ENCODE results near the gene GGACT.
A peak's percentile ranks its signal among the peaks of the same experiment; 100 is the strongest.
"Not testable (repeated sequence)": the region's sequence is repeated elsewhere in the genome, so short reads cannot be mapped to it uniquely, and the experiment has no call there.

The GGACT gene

DNA sequence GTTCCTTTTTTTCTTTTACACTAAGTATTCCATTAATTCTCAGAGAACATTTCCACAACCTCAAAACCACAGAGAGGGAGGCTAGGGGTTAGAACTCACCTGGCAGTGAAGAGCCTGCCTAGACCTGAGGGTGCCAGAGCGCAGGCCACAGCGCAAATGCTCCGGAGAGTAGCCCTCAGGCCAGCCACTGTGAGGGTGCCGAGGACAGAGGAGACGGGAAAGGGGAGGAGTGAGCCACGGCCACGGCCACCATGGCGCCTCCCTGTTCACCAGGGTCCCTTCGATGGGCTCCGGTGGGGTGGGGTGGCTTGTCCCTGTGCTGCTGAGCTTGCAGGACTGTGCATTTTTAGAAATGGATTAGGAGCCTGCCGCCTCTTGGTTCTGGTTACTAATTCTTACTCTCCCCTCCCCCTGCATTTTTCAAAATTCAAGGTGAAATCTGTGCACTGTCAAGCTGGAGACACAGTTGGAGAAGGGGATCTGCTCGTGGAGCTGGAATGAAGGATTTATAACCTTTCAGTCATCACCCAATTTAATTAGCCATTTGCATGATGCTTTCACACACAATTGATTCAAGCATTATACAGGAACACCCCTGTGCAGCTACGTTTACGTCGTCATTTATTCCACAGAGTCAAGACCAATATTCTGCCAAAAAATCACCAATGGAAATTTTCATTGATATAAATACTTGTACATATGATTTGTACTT is 58.8 kb downstream of the GGACT start:
- DNase-seq (ENCODE audit: low spot score), result no peak

- no peak for DNase-seq (ENCODE audit: low spot score)
Measured at GRCh38 chr13:100528820-100529219, 59.8 kb downstream of the GGACT start.

DNA sequence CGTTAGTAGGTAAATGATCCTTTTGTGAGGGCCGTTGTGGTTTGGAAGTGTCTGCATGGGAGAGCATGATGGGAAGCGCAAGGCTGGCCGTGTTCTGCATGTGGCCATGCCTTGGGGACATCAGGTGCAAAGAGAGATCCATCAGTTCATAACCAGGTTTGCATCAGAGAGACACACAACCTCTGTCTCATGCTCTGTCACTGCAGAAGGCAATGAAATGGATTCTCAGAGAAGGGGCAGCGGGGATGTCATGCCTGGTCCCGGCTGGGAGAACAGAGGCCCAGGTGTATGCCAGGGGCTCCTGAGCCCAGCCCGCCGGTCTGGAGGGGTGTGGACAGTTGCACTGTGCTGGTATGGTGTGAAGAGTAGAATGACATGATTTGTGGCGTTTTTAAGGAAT is 60.2 kb downstream of the GGACT start:
- no peak for DNase-seq (ENCODE audit: low spot score)

DNA sequence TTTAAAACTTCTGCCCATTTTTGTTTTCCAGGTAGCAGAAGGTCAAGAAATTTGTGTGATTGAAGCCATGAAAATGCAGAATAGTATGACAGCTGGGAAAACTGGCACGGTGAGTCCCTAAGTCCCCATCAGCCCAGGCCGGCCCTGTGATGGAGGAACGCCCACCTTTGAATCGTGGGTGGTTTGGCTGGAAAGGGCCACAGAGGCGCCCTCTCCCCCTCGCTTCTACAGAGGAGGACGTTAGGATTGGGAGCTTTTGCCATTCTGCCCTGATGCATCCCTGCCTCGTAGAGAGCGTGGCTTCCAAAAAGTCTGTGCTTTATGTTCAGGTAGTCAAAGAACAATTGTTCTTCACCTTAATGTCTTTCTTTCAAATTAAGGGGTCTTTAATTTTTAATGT is 60.9 kb downstream of the GGACT start:
- DNase-seq (ENCODE audit: low spot score), result no peak

DNA sequence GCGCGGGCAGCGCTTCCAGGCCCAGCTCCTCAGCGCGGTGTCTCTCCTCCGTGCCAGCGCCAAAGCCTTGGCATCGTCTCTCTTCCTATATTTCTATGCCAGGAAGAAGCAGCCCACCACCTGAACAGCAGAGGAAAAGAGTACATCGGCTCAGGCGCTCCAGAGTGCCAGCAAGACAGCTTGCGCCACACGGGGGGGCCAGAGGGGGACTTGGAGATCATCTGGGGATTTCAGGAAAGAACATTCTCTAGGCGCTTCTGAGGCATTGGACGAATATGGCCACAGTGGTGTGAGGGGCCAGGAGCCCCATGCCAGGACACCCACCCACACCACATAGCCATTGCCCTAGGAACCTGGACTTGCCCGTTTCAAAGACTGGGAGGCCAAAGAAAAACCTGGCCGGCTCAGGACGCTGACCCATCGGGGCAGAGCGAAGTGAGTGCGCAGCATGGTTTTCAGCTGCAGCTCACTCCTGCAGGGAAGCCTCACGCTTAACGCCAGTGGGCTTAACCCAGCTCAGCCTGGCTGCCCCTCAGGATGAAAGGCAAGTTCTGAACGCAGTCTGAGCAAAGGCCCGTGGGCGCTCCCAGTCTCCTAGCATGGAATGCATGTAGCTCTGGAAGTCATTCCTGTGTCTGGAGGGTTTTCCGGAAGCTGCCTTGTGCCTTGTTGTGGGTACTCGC is 62.1 kb downstream of the GGACT start:
- no peak for DNase-seq (ENCODE audit: low spot score)

GRCh38 chr13:100525453-100526317 is 62.9 kb downstream of the GGACT start:
- no peak for DNase-seq (ENCODE audit: low spot score)

DNA sequence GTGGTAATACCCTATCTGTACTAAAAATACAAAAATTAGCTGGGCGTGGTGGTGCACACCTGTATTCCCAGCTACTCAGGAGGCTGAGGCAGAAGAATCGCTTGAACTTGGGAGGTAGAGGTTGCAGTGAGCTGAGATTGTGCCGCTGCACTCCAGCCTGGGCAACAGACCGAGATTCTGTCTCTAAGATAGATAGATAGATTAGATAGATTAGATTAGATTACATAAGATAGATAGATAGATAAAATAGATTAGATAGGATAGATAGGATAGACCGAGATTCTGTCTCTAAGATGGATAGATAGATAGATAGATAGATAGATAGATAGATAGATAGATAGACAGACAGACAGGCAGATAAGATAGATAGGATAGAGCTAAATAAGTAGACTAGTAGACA is 63.9 kb downstream of the GGACT start:
- DNase-seq (ENCODE audit: low spot score), result not testable (repeated sequence)

DNA sequence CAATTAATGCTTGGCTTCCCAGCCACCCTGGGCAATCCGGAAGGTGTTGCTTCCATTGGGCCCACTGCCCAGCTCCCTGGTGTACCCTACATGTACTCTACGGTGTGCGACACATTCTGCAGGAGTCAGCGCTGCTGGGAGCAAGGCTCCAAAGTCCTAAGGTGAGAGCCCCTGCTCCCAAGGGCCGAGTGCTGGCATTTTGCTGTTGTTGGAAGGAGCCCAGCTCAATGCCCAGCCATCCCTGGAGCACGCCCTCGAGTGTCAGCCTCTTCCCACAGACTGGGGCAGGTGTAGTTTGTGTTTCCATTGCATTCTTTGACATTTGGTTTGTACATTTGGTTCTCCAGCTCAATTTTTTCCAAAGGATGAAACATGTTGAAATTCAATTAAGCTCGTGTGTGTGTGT is 64.6 kb downstream of the GGACT start:
- DNase-seq (ENCODE audit: low spot score), result no peak

- DNase-seq (ENCODE audit: low spot score), result no peak
Measured at GRCh38 chr13:100523411-100523810, 65.2 kb downstream of the GGACT start.

DNA sequence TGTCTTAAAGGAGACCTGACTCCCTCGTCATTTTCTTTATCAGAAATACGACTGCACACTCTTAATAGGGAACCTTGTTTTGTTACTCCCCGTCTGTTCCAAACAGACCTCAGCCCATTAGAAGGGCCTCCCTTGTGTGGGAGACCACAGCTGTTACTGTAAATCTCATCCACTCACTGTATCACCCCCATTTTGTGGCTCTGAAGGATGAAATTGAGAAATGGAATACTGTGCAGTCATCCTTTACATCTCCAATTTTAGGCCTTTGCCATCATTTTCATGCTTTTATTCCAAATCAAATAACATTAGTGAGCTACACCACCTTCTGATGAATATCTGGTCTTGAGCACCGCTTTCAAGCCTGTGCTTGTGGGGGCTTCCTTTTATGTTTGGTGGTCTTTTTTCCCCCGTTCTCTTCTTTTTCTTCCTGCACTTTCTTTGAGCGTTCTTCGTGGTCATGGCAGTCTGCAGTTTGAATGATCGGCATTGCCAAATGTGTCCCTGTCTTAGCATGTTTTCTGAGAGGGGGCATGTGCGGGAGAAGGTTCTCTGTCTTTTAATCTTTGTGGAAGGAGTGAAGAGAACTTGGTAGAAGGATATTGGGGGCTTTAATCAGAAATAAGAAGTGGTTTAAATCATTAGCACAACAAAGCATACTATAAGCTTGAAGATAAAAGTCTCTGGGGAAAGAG is 65.8 kb downstream of the GGACT start:
- DNase-seq (ENCODE audit: low spot score), result no peak

DNA sequence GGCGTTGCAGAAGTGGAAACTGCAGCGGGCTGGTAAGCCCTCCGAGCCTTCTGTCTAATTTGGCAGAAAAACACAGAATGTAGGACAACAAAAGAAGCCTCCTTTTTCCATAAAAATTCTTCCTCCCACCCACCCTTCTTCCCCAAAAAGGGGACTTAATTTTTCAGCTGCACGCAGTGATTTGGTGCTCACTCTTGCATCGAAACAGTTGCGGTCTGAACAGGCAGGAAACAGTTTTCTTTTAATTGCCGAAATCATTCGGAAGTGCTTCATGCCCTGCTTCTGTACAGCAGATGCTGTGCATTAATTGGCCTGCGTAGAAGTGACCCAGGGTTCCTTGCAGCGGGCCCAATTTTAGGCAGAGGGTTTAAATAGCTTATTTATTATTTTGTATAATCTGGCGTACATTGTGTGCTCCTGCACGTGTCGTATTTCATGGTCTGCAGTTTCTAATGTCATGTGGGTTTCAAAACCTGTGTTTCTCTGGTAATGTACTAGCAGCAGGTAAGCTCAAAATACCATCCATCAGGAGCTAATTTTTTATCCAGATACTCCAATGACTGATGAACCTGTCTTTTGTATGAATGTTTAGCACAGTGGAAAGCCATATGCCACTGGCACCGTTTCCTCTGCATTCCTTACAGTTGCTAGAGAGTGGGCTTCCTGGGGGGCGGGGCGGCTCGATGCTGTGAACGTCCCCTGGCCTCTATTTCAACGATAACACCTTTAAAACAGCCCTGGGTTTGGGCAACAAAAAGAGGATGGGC is 66.6 kb downstream of the GGACT start:
- no peak for DNase-seq (ENCODE audit: low spot score)

DNA sequence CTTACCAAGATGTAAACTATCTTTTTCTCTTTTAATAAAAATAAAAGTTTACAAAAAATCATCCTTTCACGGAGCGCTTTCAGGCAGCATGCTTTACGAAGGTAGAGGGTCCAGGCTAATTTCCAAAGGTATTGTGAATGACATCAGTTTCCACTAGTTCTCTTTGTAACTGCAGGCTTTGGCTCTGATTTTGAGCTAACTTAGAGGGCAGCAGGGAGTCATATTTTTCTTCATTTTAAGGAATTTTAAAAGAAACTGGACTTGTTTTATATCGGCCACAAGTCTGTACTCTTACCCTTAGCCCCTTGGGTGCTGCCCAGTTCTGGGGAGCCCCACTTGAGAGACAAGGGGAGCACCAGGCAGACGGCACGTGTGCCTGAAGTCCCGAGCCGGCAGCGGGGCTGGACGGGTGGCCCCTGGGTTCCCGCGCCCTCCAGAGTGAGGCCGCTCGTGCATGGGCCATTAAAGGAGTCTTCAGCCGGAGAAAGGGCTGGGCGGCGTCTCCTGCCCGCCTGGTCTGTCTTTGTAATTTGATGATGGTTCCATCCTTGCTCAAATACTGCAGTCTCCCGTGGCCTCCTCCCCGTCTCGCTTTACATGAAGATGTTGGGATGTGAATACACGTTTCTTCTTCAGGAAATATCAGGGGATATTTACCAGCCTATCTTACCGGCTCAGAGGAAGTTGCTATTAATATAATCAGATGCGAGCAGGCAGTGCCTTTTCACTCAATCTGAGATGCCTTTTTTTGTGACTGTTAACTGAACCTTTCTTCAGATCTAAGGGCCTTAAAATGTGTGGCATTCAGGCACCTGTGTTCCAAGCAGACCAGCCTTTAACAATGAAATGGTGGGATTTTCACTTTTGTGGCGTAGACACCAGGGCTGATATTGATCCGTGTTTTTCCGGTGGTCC is 67.4 kb downstream of the GGACT start:
- DNase-seq (ENCODE audit: low spot score), result no peak

DNA sequence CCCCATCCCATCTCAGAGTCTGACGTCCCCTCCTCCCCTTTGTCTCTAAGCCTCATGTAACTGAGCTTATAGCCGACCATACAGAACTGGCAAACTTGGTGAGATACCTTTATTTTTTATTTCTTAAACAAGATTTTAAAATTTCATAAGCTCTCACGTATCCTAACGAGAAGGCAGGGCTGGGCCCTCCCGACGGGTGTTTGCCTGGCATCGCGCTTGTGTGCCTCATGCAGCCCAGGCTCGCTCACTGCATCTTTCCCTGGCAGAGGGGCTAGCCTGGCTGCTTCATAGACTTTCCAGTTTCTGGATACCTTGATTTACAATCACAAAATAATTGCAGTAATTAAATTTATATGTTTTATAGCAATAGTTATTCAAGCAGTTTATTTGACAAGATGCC is 69.0 kb downstream of the GGACT start:
- no peak for DNase-seq (ENCODE audit: low spot score)

- DNase-seq (ENCODE audit: low spot score), result no peak
Measured at GRCh38 chr13:100518394-100519062, 70.1 kb downstream of the GGACT start.

GRCh38 chr13:100517728-100518127 is 70.9 kb downstream of the GGACT start:
- DNase-seq (ENCODE audit: low spot score), result no peak

DNA sequence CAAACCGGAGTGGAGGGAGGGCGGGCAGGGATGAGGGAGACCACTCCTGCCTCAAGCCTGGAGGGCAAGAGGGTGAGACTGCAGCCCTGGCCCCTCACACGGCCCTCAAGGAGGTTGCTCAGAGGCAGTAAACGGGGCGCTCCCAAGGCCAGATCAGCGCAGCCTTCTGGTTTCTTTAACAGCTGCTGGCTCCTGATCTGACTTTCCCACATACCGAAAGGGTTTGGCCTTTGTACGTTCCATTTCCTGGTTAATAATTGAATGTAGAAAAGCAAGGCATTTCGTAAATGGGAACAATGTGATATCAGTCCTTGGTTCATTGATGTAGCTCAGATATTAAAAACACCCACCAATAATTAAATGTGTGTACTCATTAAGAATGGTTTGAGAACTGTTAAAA is 71.5 kb downstream of the GGACT start:
- DNase-seq (ENCODE audit: low spot score), result no peak

GRCh38 chr13:100515410-100515800 is 73.2 kb downstream of the GGACT start:
- no peak for DNase-seq (ENCODE audit: low spot score)

GRCh38 chr13:100514788-100515409 is 73.7 kb downstream of the GGACT start:
- peak; percentile 93 for DNase-seq (ENCODE audit: low spot score)

GRCh38 chr13:100513987-100514670 is 74.5 kb downstream of the GGACT start:
- no peak for DNase-seq (ENCODE audit: low spot score)
